GM18951 (cell line): ENCODE measurements around the gene BAZ1B.

Experiments used
- POLR2A ChIP-seq: IDR thresholded peaks from 4 replicates; pipeline ENCODE4 v1.6.1; 2011; ENCODE audit warnings: mild to moderate bottlenecking; ENCODE audit not compliant: insufficient read length, insufficient read depth; ENCODE audit errors: extremely low read depth
- in situ Hi-C: fragments of 300-500 bp; cut with MboI; formaldehyde crosslinking; loops from one replicate; pipeline ENCODE4 v1.12.0; 2022; ENCODE audit warnings: low sequenced_read_pairs, mixed read lengths, inconsistent platforms; ENCODE audit not compliant: unreplicated experiment

The BAZ1B gene

DNA sequence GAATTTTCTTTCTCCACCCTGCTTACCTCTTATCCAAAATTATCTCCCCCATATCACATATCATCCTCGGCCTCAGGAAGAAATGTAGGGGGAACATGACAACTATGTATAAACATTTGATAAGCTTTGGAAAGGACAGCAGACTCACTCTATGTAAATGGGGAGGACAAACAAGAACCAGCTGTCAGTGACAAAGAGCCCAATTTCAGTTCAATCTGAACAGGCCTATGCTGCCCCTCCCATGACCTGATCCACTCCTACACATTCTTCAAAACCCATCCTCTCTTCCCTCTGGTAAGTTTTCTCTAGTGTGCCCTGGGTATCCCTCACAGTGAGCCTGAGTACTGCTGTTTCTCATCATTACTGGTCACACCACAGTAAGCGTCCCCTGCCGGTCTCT, 67.7 kb downstream of the BAZ1B start:
- TF ChIP-seq POLR2A, result no peak
- in situ Hi-C loops, result no loop called here

DNA sequence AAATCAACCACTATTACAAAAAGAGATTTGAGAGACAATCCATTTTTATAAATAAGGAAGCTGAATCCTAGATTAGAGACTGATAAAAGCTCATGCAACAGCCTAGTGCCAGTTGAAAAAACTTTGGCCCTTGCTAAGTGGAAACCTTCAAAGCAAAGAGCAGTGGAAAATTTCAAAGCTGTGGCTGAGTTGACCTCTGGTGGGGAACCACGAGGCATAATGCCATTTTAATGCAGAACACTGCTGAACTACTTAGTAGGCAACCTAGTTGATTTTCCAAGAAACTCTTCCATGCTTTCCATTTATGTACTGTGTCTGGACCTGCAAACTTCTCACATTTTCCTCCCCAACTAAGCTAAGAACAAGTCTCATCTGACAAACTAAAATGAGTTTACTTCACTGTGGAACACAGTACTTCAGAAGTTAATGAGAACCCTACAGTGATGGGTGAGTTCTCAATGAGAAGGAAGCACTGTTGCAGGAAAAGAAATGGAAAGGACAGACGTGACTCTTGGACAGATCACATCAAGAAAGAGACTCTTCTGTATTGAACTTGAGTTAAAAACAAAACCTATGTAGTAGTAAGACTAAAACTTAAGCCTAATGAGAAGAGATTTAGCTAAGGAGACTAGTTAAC, 69.0 kb downstream of the BAZ1B start:
- in situ Hi-C loops, result no loop called here
- TF ChIP-seq POLR2A, result no peak

DNA sequence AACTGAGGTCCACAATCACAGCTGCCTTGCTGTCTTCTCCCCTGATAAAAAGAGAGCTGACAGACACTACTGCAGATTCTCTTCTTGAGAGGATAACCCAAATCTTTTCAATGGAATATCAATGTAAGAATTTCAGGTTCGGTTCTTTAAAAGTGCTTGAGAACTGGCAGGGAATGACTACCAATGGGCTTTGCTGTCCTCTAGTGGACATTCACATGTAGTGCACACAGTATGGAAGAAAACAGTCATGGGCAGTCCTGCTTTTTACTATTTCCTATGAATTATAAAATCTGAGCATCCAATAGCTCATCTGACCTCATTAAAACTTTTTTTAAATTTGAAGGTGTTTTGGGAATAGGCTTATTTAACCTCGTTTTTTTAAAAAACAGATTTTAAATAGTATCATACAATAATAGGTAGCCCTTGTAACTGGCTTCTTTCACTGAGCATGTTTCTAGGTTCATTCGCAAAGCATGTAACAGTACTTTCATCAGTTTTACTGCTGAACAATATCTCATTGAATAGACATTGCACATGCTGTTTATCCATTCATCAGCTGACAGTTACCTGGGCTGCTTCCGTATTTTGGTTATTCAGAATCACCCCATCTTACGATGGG, 70.2 kb downstream of the BAZ1B start:
- in situ Hi-C loops, result no loop called here
- TF ChIP-seq POLR2A, result no peak

DNA sequence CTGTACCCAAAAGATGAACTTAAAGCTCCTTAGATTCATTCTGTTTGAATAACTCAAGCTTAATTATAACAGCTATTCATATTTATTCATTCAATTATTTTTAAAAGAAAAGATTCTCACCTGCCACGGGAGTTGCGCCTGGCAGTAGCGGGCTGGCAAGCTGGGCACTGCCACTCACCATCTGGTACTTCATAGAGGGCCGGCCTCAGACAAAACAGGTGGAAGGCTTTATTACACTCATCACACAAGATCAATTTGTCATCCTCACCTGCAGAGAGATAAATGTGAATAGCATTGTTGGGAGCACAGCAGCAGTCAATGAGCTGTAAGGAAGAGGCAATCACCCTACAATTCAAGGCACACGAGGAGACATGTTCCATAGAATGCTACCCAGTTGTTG, 72.7 kb downstream of the BAZ1B start:
- TF ChIP-seq POLR2A, result no peak
- in situ Hi-C loops, result no loop called here

DNA sequence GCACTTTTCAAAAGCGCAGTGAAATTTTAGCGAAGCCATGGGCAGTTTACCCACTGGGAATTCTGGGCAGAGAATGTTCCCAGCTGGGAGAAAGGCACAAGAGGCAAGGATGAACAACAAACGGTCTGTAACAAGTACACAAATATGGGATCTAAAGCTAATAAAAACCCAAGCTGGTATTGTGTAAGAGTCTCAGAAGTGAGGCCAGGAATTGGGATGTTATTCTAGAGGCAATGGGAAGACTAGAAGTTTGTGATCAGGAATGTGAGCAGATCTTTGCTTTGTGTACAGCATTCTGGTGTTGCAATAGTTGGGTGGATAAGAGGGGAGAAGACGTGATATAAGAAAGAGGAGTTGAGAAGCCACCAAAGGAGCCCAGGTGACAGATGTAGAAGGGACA, 73.5 kb downstream of the BAZ1B start:
- TF ChIP-seq POLR2A, result no peak
- in situ Hi-C loops, result no loop called here

DNA sequence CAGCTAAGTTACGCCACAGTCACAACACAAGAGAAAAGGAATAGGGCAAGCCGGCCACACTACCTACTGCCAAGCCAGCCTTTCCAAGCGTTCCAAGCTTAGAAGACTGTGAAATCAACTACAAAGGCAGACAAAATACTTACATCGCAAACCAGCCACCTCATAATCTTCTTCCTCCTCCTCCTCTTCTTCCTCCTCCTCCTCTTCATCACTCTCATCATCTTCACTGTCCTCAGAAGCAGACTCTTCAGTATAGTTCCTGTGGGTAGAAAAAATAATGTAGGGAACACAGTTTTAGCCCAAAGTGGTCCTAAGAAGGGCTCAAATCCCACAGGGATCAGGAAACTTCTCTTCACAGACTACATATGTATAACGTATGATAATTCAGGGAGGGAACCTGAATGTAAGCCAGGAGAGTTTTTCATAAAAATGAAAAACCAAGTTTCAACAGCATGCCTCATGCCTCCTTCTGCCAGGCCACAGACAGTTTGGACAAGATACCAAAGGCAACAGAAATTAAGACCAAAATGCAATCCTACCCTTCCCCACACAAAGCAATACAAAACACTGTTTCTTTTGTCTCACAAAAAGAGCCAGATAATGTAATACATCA, 74.9 kb downstream of the BAZ1B start:
- in situ Hi-C loops, result no loop called here
- TF ChIP-seq POLR2A, result no peak

DNA sequence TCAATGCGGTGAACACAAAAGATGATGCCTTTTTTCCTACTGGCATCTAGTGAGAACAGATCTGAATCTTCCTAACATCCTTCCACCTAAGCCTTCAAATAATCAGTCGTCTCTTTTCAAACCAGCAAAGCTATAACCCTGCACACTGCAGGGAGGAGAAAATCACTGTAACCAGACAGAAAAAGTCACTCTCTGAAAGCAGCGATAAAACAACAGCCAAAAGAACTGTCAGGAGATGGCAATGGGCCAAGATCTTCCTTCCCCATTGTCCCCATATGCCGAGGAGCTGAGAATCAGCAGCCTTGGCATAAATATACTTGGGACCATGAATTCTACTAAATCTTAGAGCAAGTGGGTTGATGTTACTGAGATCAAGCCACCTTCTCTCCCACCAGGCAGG, 75.4 kb downstream of the BAZ1B start:
- TF ChIP-seq POLR2A, result no peak
- in situ Hi-C loops, result no loop called here

DNA sequence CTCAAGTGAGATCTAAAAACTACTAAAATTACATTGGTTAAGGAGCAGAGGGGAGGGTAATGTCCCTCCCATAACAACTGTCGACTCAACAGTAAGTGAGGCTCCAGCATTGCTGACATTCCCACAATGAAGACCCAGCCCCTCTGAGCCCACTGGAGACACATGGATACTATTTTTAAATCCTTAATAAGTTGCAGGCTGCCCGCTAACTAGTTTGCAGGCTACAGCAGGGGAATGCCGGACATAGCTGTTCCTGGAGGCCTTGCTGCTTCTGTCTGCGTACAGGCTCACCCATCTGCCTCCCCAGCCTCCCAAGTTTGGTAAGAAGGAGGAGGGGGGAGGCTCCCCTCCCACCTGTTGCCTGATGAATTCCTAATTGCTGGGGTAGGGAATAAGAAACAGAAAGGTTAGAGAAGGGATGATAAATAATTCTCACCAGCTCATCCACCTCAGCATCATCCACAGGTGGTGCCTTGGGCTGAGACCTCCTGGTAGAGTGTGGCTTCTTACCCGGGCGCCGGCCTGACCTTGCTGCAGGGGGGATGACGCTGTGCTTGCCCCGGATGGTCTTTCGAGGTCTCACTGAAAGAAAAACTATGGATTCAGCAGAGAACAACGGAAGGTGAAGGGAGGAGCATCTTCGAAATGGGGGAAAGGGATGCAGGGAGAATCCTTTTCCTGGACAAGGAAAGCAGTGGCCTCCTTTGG, 78.4 kb downstream of the BAZ1B start:
- in situ Hi-C loops, result no loop called here
- no peak for TF ChIP-seq POLR2A

DNA sequence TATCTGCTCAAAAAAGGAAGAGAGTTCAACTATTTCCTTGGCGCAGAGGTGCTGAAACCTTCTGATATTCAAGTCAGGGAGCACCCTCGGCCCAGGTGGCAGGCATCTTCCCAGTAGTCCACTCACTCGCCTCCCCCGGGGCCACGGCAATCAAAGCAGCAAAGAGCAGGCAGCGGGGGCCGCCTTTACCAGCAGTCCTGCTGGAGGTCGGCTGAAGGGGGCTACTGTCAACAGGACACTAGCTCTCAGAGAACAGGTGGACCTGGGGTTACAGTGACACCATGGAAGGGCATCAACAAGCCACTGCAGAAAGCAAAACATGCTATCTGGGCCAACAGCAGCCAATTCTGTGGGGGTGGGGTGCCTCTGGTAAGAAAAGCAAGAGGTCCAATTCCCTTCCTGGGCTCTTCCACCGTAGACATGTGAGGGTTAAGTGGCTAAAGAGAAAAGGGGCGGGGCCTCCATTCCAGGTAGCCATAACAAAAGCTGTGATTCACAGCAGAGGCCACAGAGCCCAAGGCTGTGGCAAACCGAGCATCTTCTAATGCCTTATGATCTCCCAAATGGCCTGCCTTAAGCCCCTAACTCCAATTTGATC, 79.1 kb downstream of the BAZ1B start:
- TF ChIP-seq POLR2A, result no peak
- in situ Hi-C loops, result no loop called here

DNA sequence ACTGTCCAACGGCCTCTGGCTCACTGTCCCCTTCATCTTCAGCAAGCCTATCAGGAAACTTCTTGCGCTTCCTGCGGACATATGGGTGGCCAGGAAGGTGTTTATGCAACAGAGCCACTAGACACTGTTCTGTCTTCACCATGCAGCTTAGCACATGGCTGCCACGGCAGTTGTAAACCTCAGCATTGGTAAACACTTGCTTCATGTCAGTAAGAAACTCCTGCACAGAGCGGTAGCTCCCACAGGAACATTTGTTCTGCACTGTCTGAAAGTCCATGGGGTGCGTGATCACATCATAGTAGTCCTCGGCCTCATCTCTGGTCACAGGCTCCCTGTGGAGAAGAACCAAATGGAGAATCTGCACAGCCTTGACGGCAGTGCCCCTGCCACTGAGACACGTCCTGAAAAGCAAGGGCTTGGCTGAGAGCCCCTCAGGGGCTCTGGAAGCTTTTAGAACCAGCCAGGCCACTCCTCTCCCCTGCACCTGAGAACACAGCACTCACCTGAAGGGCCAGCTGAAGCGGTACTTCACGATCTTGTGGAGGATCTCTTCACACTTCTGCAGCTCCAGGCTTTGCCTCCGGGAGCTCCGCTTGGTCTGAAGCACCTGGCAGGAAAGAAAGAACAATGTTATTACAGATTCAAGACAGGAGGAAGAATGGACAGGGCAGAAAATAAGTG, 79.7 kb downstream of the BAZ1B start:
- no peak for TF ChIP-seq POLR2A
- in situ Hi-C loops, result no loop called here

DNA sequence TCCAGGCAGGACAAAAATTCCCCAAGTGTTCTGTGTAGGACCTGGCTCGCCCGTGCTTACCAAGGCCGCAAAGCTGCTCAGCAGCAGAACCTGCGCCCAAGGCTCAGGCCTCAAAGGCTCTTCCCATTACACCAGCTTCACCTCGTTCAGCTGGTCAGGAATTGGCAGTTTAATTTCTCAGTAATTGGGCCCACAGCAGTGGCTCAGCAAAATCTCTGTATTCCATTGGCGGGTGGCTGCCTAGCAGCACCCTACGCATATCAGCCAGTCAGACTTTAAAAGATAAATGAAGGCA, 82.7 kb downstream of the BAZ1B start:
- no peak for TF ChIP-seq POLR2A
- in situ Hi-C loops, result no loop called here

DNA sequence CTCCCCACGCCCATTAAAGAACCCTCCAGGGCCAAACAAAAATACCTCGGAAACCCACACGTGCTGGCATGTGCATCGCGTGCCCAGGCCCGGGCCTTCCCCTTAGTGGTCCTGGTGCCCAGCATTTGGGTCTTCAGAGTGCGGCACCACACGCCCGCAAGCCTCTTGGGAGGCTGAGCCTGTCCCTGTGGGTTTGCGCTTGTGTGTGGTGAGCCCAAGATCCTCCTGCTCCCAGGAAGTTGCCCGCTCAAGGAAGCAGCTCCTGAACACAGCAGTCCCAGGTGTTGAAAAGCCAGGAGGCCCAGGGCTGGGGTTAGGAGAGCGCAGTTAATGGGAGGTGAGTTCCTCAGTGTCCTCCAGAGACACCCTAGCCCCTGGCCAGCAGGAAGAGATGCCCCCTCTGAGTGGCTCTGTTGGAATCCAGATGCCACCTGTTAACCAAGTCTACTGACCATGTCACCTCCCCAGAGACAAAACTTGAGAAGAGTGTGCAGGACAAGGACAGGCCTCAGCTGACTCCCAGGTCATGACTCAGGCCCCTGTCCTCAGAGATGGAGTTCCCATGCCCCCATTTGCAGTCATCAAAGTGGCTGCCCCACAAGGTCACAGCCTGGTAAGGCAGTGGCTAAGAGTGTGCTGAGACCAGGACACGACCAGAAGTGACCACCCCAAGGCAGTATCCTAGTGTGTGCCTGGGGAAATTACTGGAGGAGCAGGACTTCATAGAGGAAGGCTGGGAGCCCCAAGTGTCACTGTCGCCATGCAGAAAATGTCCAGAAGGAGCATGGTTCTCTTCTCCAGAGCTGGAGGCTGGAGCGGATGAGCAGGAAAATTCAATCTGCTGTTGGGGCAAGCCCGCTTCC, 83.3 kb downstream of the BAZ1B start:
- no peak for TF ChIP-seq POLR2A
- in situ Hi-C loops, result no loop called here
